HG03432 (cell line): ENCODE data around the gene UMODL1.

Experiments used
- ATAC-seq: cut with Tn5 transposase; IDR thresholded peaks from one replicate; pipeline ENCODE4 v1.9.1; 2021; ENCODE audit warnings: mild to moderate bottlenecking, moderate library complexity; ENCODE audit not compliant: unreplicated experiment

The UMODL1 gene

GRCh38 chr21:42182713-42183371, 111.7 kb downstream of the UMODL1 start:
- no peak for ATAC-seq

DNA sequence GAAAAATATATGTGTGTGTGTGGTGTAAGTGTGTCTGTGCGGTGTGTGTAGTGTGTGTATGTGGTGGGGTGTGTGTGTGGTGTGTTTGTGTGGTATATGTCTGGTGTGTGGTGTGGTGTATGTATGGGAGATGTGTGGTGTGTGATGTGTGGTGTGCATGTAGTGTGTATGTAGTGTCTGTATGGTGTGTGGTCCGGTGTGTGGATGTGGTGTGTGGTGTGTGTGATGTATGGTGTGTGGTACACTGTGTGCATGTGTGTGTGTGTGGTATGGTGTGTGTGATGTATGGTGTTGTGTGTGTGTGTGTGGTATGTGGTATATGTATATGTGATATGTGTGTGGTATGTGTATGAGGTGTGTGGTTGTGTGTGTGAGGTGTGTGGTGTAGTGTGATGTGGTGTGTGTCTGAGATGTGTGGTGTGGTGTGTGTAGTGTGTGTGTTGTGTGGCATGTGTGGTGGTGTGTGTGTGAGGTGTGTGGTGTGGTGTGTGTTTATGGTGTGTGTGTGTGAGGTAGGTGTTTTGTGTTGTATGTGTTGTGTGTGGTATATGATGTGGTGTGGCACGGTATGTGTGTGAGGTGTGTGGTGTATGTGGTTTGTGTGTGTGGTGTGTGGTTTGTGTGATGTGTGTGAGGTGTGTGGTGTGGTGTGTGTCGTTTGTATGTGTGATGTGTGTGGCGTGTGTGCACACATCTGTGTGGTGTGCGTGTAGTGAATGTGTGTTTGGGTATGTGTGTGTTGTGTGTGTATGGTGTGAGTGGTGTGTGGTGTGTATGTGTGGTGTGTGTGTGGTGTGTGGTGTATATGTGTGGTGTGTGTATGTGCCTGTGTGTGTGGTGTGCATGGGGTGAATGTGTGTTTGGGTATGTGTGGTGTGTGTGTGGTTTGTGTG, 112.5 kb downstream of the UMODL1 start:
- ATAC-seq = no peak

DNA sequence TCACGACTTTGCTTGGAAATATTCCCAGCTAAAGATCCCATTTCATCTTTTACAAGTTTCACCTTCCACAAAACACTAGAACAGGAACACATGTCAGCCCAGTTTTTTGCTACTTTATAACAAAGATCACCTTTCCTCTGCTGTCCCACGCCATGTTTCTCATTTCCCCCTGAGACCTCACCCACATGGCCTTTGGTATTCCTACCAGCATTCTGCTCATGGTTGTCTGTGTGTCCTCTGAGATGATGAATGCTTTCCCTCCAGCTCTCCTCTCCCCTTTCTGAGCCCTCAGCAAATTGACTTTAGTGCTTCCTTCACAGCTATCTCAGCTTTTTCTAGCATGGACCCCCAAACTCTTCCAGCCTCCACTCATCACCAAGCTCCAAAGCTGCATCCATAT, 115.5 kb downstream of the UMODL1 start:
- no peak for ATAC-seq

- peak; percentile 96 for ATAC-seq
Measured at GRCh38 chr21:42187976-42188653, 117.0 kb downstream of the UMODL1 start.

GRCh38 chr21:42188663-42189062, 117.5 kb downstream of the UMODL1 start:
- ATAC-seq = no peak

DNA sequence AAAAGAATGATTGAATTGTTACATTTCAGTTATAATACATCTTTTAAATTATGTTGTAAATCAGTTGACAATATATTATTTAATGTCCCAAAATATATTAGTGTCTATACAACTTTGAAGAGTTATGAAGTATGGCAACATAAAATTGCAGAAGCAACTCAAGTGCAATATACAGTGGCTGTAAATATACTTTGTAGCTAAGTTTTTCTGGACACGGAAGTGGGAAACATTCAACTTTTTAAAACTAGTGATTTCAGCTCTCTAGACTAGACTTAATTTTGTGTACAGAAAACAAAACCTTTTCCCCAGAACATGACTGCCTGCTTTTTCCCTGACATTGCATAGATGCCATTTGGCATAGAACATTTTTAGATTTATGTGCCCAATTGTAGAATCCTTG, 118.3 kb downstream of the UMODL1 start:
- ATAC-seq = no peak

DNA sequence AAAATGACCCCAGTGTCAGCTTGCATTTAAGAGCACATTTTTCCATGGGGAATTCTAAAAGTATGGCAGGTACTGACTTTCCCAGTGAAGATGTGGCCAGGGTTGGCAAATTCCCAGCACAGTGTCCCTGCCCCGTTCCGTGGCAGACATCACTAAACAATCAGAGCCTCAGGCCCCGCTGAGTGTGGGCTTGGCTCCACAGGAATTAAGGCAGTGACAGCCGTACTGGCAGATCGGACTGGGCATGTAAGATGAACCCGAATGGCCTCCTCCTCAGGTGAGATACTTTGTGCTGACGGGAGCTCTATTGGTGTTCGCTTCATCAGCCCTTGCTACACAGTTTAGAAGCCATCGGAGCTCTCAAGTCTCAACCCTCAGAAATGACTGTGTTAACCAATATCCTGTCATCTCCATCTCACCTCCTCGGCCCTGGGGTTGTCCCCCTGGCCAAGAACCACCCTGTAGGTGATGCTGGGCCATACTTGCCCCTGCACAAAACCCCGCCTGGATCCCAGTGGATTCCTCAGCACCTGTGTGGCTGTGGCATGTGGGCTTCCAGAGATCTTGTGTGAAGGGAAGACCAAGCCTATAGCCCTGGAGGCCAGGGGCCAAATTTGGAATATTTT, 118.9 kb downstream of the UMODL1 start:
- no peak for ATAC-seq

GRCh38 chr21:42190486-42190863, 119.4 kb downstream of the UMODL1 start:
- ATAC-seq = no peak

GRCh38 chr21:42191064-42191463, 119.9 kb downstream of the UMODL1 start:
- no peak for ATAC-seq

GRCh38 chr21:42191696-42192595, 120.8 kb downstream of the UMODL1 start:
- no peak for ATAC-seq
